Measurements from ENCODE around the gene ZDHHC11. TPM values are rescaled to one million over a fixed set of nuclear protein-coding genes. Genes with fewer than 3 reads are reported as not detected.
A peak's percentile ranks its signal among the peaks of the same experiment; 100 is the strongest.
"Not testable (repeated sequence)": the region's sequence is repeated elsewhere in the genome, so short reads cannot be mapped to it uniquely, and the experiment has no call there.

ZDHHC11 gene
- total RNA-seq, 1 donor from 2014 or later = 10.6 TPM

DNA sequence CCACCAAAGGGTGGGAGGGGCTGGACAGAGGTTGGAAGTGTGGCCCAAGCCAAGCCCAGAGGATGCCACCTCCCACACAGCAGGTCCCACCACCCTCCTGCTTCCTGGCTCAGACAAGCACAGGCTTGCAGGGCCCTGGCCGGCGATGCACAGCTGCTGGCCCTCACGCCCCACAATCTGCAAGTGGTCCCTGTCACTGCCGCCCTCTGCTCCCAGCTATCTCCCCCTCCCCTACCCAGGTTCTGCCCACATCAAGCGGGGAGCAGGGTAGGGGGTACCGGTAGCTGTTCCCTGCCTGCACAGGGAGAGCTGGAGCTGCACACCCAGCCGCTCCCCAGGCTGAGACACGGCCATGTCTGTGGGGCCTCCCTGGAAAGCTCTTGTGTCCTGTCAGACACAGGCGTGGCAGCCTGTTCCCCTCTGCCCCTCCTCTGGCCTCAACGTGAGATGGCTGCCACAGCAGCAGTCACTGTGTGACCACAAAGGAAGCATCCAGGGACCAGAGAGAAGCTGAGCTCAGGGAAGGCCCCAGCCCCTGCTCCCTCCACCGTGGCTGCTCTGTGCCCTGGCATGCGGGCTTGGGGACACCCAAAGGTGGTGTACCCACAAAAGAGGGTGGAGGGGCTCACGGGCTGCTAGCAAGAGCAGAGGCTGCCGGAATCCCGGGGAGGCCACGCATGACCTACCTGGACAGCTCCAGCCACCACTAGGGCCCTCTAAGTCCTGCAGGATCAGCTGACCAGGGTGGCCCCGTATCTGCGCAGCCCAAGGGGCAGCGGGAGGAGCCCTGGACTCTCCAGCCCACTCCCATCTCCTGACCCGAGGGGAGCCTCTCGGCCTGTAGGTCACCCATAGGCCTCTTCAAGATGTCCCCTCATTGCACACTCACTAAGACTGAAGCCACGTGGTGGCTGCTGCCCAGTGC lies 10.9 kb upstream of the ZDHHC11 start:
- DNase-seq (ENCODE audit: low spot score) = no peak
- intact Hi-C loops (cut with DNase I) = no loop called here

DNA sequence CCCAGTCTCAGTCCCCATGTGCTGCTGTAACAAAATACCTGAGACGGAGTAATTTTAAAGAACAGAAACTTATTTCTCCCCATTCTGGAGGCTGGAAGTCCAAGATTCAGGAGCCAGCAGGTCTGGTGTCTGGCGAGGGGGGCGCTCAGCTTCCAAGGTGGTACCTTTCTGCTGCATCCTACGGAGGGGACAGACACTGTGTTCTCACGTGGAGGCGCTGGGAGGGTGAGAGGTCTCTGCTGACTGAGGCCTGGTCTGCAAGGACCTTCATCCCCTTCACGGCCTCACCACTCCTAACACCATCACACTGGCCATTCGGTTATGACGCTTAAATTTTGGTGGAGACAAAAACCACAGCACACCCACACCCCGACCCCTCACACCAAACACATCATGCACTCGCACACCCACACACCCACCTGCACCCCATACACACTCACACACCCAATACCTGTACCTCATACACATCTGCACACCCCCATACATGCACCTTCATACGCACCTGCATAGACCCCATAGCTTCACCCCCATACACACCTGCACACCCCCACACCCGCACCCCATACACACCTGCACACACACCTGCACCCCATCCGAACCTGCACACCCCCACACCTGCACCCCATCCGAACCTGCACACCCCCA lies 9.8 kb upstream of the ZDHHC11 start:
- intact Hi-C loops (cut with DNase I) = no loop called here
- DNase-seq (ENCODE audit: low spot score) = no peak

DNA sequence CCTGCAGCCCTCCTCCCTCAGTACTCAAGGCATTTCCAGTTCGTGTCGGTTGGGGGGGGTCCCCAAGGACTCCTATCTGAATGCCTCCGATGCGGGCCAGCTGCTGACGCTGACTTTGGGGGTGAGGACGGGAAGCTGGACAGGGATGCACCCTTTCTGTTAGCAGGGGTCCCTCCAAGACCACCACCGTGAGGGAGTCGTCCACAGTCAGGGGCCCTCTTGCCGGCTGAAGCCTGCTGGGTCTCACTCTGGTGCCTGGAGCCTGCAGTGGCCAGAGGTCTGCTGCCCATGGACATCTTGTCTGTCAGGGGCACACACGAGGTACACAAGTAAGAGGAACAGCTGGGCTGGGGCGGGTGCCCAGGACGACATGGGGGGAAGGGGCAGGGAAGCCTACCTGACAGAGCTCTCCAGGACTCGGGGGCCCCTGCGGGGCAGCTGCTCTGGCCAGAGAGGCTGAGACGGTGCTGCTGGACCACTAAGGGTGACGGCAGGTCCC lies 9.1 kb upstream of the ZDHHC11 start:
- intact Hi-C loops (cut with DNase I) = no loop called here
- DNase-seq (ENCODE audit: low spot score) = no peak

DNA sequence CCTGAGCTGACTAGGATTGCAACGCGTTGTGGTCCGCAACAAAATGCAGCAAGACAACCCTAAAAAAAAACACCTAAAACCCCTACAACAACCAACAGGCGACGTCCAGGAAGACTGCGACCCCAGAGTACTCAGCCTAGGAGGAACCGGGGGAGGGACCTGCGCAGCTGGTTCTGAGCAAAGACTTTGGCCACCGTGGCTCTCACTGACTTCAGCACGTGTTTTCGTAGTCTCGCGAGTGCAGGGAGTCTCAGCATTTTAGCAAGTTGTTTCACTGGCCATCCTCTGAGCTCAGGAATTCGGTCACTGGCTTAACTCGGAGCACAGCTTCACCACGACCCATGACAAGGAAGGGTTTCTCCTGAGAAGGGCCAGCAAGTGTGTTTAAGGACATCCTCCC lies 8.6 kb upstream of the ZDHHC11 start:
- DNase-seq (ENCODE audit: low spot score) = no peak
- intact Hi-C loops (cut with DNase I) = no loop called here

DNA sequence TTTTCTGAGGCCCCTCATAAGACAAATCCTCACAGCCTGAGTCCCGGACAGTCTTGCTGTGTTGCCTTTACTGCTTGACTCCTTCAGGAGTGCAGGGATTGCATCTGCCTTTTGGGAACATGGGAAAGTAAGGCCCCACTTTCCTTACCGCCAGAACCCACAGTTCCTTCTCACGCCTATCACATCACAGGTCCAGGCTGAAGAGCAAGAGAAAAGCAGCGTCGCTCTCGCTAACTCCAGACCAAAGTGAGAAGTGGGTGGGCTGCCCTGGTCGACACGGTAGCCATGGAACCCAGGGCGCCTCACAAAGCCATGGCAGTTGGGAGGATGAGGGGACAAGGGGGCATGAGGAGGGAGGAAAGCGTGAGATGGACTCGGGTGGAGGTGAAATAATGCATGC lies 7.9 kb upstream of the ZDHHC11 start:
- intact Hi-C loops (cut with DNase I) = no loop called here
- no peak for DNase-seq (ENCODE audit: low spot score)

DNA sequence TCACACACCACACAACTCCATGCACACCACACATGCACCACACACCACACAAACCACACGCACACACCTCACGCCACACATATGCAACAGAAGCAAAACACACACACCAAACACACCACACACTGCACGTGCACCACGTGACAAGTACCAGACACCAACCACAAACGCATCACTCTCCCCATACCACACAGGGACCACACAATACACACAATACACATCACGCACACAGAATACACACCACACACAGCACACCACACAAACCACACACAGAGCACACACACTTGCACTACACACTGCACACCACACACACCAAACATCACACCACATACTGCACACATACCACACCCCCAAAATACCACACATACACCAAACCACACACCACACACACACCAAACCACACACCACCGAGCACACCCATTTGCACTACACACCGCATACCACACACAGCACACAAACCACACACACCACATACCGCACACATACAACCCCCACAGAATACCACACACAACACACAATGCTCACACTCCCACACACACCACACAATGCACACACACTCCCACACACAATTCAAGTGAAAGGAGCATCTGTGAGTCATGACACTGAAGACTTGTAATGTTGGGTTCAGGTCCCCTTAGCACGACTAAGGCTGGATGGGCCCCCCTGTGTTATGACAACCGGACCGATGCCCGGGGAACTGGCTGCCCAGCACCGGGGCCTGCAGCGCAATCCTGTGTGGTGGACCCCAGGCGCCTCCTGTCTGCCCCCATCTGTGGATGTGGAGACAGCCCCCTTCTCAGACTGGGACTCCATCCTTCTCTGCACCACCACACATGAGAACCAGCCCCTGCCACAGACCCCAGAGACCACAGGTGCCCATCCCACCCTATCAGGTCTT lies 6.0 kb upstream of the ZDHHC11 start:
- DNase-seq (ENCODE audit: low spot score) = no peak
- intact Hi-C loops (cut with DNase I) = no loop called here

DNA sequence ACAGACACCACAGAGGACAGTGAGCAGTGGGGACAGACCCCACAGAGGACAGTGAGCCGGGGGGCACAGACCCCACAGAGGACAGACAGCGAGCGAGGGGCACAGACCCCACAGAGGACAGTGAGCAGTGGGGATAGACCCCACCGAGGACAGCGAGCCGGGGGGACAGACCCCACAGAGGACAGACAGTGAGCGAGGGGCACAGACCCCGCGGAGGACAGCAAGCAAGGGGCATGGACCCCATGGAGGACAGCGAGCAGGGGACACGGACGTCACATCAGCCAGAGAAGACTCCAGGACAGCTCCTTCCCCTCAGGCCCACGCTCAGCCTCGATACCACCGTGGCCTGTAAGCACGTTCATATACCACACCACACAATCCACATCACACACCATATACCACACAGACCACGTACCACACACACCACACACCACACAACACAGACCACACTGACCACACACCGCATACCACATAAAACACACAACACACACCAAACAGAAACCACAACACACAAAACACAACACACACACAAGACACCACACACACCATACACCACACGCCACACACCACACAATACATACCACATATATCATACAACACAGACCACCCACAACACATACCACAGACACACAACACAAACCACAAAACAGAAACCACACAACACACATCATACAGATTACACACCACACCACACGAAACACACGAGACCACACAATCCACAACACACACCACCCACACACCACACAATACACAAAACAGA lies 5.2 kb upstream of the ZDHHC11 start:
- no peak for DNase-seq (ENCODE audit: low spot score)
- intact Hi-C loops (cut with DNase I) = no loop called here

DNA sequence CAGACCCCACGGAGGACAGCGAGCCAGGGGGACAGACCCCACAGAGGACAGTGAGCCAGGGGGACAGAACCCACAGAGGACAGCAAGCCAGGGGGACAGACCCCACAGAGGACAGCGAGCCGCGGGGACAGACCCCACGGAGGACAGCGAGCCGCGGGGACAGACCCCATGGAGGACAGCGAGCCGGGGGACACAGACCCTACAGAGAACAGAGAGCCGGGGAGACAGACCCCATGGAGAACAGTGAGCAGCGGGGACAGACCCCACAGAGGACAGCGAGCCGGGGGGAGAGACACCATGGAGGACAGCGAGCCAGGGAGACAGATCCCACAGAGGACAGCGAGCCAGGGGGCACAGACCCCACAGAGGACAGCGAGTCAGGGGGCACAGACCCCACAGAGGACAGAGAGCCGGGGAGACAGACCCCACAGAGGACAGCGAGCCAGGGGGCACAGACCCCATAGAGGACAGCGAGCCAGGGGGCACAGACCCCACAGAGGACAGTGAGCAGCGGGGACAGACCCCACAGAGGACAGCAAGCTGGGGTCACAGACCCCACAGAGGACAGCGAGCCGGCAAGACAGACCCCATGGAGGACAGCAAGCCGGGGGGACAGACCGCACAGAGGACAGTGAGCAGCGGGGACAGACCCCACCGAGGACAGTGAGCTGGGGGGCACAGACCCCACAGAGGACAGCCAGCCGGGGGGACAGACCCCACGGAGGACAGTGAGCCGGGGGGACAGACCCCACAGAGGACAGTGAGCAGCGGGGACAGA lies 4.4 kb upstream of the ZDHHC11 start:
- DNase-seq (ENCODE audit: low spot score) = no peak
- intact Hi-C loops (cut with DNase I) = no loop called here

DNA sequence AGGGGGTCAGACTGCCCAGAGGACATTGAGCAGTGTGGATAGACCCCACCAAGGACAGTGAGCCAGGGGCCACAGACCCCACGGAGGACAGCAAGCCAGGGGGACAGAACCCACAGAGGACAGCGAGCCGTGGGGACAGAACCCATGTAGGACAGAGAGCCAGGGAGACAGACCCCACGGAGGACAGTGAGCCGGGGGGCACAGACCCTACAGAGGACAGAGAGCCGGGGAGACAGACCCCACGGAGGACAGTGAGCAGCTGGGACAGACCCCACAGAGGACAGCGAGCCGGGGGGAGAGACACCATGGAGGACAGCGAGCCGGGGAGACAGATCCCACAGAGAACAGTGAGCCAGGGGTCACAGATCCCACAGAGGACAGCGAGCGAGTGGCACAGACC lies 3.4 kb upstream of the ZDHHC11 start:
- intact Hi-C loops (cut with DNase I) = no loop called here
- no peak for DNase-seq (ENCODE audit: low spot score)

DNA sequence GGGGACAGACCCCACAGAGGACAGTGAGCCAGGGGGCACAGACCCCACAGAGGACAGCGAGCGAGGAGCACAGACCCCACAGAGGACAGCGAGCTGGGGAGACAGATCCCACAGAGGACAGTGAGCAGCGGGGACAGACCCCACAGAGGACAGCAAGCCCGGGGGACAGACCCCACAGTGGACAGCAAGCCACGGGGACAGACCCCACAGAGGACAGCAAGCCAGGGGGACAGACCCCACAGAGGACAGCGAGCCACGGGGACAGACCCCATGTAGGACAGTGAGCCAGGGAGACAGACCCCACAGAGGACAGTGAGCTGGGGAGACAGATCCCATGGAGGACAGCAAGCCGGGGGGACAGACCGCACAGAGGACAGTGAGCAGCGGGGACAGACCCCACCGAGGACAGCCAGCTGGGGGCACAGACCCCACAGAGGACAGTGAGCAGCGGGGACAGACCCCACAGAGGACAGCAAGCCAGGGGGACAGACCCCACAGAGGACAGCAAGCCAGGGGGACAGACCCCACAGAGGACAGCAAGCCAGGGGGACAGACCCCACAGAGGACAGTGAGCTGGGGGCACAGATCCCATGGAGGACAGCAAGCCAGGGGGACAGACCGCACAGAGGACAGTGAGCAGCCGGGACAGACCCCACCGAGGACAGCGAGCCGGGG lies 2.8 kb upstream of the ZDHHC11 start:
- peak; percentile 46 for DNase-seq (ENCODE audit: low spot score)
- intact Hi-C loops (cut with DNase I) = not testable (repeated sequence)

DNA sequence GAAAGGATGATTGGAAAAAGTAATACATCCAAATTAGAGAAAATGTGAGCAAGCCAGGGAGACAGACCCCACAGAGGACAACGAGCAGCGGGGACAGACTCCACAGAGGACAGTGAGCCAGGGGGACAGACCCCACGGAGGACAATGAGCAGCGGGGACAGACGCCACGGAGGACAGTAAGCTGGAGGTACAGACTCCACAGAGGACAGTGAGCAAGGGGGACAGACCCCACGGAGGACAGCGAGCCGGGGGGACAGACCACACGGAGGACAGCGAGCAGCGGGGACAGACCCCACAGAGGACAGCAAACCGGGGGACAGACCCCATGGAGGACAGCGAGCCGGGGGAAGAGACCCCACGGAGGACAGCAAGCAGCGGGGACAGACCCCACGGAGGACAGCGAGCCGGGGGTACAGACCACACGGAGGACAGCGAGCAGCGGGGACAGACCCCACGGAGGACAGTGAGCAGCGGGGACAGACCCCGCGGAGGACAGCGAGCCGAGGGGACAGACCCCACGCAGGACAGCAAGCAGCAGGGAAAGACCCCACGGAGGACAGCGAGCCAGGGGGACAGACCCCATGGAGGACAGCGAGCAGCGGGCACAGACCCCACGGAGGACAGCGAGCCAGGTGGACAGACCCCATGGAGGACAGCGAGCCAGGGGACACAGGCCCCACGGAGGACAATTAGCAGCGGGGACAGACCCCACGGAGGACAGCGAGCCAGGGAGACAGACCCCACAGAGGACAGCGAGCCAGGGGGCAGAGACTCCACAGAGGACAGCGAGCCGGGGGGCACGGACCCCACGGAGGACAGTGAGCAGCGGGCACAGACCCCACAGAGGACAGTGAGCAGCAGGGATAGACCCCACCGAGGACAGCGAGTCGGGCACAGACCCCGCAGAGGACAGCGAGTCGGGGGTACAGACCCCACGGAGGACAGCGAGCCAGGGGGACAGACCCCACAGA lies 1.9 kb upstream of the ZDHHC11 start:
- DNase-seq (ENCODE audit: low spot score) = peak; percentile 55
- intact Hi-C loops (cut with DNase I) = no loop called here

DNA sequence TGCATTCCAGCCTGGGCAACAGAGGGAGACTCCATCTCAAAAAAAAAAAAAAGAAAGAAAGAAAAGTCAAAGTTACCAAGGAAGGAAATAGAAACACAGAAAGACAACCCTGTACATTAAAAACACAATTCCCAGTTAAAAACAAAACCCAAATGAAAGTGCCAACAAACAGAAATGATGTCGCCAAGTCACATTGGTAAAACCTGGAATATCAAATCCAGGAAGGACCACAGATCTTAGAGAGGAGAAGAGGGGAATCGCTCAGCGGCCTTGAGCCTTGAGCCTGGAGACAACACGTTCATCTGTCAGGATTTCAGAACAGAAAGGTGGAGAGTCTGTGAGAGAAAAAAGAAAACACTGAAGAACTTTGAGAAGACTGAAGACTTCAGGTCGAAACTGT lies 1.2 kb upstream of the ZDHHC11 start:
- intact Hi-C loops (cut with DNase I) = no loop called here
- no peak for DNase-seq (ENCODE audit: low spot score)

DNA sequence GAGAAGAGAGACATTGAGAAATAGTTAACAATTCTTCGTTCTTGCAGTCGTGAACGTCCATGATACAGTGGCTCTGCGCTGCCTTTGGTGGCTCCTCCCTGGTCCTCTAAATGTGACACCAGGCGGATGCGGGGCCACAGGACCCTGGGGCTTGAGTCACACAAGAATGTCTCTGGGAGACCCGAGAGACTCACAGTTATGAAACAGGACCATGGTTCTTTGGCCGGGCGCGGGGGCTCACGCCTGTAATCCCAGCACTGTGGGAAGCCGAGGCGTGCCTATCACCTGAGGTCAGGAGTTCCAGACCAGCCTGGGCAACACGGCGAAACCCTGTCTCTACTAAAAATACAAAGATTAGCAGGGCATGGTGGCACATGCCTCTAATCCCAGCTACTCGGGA lies 767 bp upstream of the ZDHHC11 start:
- intact Hi-C loops (cut with DNase I) = no loop called here
- peak; percentile 62 for DNase-seq (ENCODE audit: low spot score)

DNA sequence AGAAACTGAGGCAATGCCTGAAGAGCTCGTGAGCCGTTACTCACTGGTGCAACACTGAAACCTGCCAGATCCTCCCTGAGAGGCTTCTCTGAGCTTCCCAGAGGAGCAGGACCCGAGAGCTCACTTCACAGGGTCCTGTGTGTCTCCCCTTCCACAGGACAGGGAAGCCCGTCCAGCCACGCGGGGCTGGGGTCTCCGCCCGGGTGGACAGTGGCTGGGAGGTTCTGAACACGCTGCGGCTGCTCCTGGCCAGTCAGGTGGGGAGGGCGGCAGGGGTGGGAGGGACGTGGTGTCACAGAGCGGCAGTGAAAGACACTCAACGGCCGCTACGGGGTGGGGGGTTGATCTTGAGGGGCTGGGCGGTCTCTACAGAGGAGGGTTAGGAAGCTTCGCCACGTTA lies 290 bp upstream of the ZDHHC11 start:
- DNase-seq (ENCODE audit: low spot score) = no peak
- intact Hi-C loops (cut with DNase I) = no loop called here

DNA sequence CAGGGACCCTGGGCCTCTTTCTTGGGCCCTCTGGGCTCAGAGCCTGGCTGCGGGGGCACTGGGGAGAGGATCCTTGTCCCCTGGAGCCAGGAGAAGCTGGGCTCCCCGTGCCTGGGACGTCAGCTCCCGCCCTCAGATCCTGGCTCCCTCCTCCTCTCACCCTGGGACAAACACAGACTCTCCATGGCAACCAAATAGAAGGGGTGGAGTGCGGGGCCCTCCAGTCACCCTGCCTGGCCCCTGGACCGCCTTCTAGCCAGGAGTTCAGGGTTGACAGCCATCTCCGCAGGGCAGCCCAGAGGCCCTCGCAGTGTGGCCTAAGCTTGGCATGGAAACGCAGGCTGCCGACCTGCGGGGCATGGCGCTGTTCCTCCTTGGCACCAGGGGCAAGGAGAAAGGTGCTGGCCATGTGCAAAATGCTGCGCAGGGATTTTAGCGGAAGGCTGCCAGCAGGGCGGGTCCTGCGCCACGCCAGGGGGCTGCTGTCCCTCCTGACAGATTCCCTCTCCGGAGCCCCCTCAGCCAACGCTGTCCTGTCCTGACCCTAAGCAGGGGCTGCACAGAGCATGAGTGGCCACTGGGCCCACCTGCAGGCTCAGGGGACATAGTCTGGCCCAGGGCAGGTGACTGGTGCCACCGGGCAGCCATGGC lies 1.0 kb downstream of the ZDHHC11 start:
- peak; percentile 65 for DNase-seq (ENCODE audit: low spot score)
- intact Hi-C loops (cut with DNase I) = loop anchor here (5.0 kb wide), 1 partner anchor 87 kb away; no protein-coding TSS in a partner anchor

DNA sequence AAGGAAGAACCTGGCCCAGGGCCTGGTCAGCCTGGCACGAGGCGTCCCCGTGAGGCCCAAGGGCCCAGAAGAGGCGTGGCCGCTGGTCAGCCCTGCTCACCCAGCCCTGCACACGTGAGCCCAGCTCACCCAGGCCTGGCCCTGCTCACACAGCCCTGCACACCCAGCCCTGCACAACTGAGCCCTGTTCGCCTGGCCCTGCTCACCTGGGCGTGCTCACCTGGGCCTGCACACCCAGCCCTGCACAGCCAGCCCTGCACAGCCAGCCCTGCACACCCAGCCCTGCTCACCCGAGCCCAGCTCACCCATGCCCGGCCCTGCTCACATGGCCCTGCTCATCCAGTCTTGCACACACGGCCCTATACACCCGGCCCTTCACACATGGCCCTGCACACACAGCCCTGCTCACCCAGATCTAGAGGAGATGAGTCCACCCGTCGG lies 2.1 kb downstream of the ZDHHC11 start:
- peak; percentile 66 for DNase-seq (ENCODE audit: low spot score)
- intact Hi-C loops (cut with DNase I) = loop anchor here (5.0 kb wide), 1 partner anchor 86 kb away; no protein-coding TSS in a partner anchor

All from cardiac septum (tissue), 1 donor.